K562 (cell line): ENCODE results near the gene WDR45B. TPM values are rescaled to one million over a fixed set of nuclear protein-coding genes. Genes with fewer than 3 reads are reported as not detected.

ENCODE experiments used
- ATAC-seq: fragments of 200-7000 bp; cut with Tn5 transposase; 3 replicates; pipeline ENCODE4 v1.9.1; 2020; ENCODE audit warnings: moderate library complexity
- BruUV-seq: library from RNA; stranded (reverse); fragments of 400-500 nt; replicated peaks from 2 replicates; lab custom pipeline; 2021; lab: Mats Ljungman, UMichigan
- CTCF ChIA-PET: fragments of 300-600 bp; formaldehyde crosslinking; extraction: SDS; loops from one replicate; lab custom pipeline; 2021; ENCODE audit warnings: low intra/inter-chr PET ratio; lab: Yijun Ruan, JAX
- POLR2A ChIA-PET: fragments of 300-600, 350-650 bp; sonication (Branson Sonifier 250); formaldehyde crosslinking; extraction: SDS; loops from one replicate; lab custom pipeline; 2021; ENCODE audit warnings: antibody characterized with exemption, inconsistent platforms; lab: Yijun Ruan, JAX
- DNase-seq, 4 experiments: peaks; one replicate each; pipeline versions ENCODE4 v3.0.0 to v3.0.0-alpha.2; 2011 to 2018; ENCODE audit warnings: low spot score in 3 of 4, mixed read lengths in 3 of 4; ENCODE audit errors: extremely low read depth in 1 of 4
- FAIRE-seq: peaks from 2 replicates; lab custom pipeline; 2011; peaks lifted over from hg19 to GRCh38; lab: Jason Lieb, UNC
- H2AFZ ChIP-seq: 2 replicates; pipeline ENCODE4 v1.6.0; 2011; ENCODE audit warnings: low read depth, low read length, control low read depth, inconsistent platforms
- H3K27ac ChIP-seq: fragments of 200-600 bp; 3 replicates; pipeline ENCODE4 v1.8.0; 2011; ENCODE audit warnings: low read depth, mild to moderate bottlenecking, control low read depth, inconsistent platforms, low read length, moderate library complexity, mixed read lengths; ENCODE audit errors: extremely low read depth
- H3K27me3 ChIP-seq, 2 experiments: fragments of 300-600 bp in 1 of 2; 2 replicates in 1 of 2; 3 replicates in 1 of 2; pipeline versions ENCODE4 v1.6.0 to v1.8.0; 2011; ENCODE audit warnings: inconsistent platforms in 2 of 2, low read length in 2 of 2, mild to moderate bottlenecking in 1 of 2, mixed read lengths in 1 of 2, moderate library complexity in 1 of 2; ENCODE audit not compliant: control insufficient read depth in 2 of 2, insufficient read depth in 2 of 2
- H3K36me3 ChIP-seq: fragments of 300-600 bp; 3 replicates; pipeline ENCODE4 v1.8.0; 2011; ENCODE audit warnings: mild to moderate bottlenecking, low read length, inconsistent platforms; ENCODE audit not compliant: control insufficient read depth, insufficient read depth
- H3K4me1 ChIP-seq, 2 experiments: fragments of 200-600 bp in 1 of 2; replicated peaks in 1 of 2; 2 replicates in 1 of 2; 3 replicates in 1 of 2; pipeline versions ENCODE4 v1.5.1 to v1.8.0; 2011; ENCODE audit warnings: inconsistent platforms in 2 of 2, low read length in 2 of 2, mild to moderate bottlenecking in 1 of 2, mixed read lengths in 1 of 2, moderate library complexity in 1 of 2; ENCODE audit not compliant: control insufficient read depth in 2 of 2, insufficient read depth in 2 of 2
- H3K4me2 ChIP-seq: 2 replicates; pipeline ENCODE4 v1.6.1; 2011; ENCODE audit warnings: low read length, control low read depth, inconsistent platforms, mixed read lengths; ENCODE audit not compliant: insufficient read depth
- H3K4me3 ChIP-seq: fragments of 200-600 bp; sonication (generic), shearing (Covaris generic); 2 replicates; pipeline ENCODE4 v1.5.1; 2016; ENCODE audit warnings: control low read depth, inconsistent platforms
- H3K79me2 ChIP-seq: fragments of 200-600 bp; 3 replicates; pipeline ENCODE4 v1.8.0; 2011; ENCODE audit warnings: low read length, inconsistent platforms; ENCODE audit not compliant: control insufficient read depth, insufficient read depth
- H3K9ac ChIP-seq, 2 experiments: 2 replicates each; pipeline versions ENCODE4 v1.6.0 to v1.6.1; 2011; ENCODE audit warnings: low read depth in 2 of 2, low read length in 2 of 2, control low read depth in 1 of 2, inconsistent platforms in 1 of 2, mild to moderate bottlenecking in 1 of 2, mixed read lengths in 1 of 2; ENCODE audit not compliant: insufficient read depth in 1 of 2
- H3K9me1 ChIP-seq: one replicate; pipeline ENCODE4 v1.6.0; 2011; ENCODE audit warnings: inconsistent platforms, mild to moderate bottlenecking, low read length, moderate library complexity; ENCODE audit not compliant: control insufficient read depth, insufficient read depth
- H3K9me3 ChIP-seq: replicated peaks from 2 replicates; pipeline ENCODE4 v1.5.1; 2011; ENCODE audit warnings: low read depth, low read length, inconsistent platforms; ENCODE audit not compliant: control insufficient read depth, insufficient read depth
- H4K20me1 ChIP-seq: replicated peaks from 2 replicates; pipeline ENCODE4 v1.6.1; 2011; ENCODE audit warnings: low read length, inconsistent platforms, mixed read lengths; ENCODE audit not compliant: control insufficient read depth, insufficient read depth
- ARNT ChIP-seq, 2 experiments: fragments of 450-650 bp; IDR thresholded peaks; 2 replicates each; pipeline ENCODE4 v1.6.1; 2016; ENCODE audit warnings: mild to moderate bottlenecking in 1 of 2
- CREBBP ChIP-seq: IDR thresholded peaks from one replicate; pipeline ENCODE4 v1.6.1; 2012; ENCODE audit warnings: low read depth, mild to moderate bottlenecking, control low read depth, inconsistent platforms, low read length
- EGR1 ChIP-seq: fragments of 450-650 bp; conservative IDR thresholded peaks from 2 replicates; pipeline ENCODE4 v1.6.1; 2017; ENCODE audit warnings: mild to moderate bottlenecking
- EWSR1 ChIP-seq: fragments of 450-650 bp; IDR thresholded peaks from 2 replicates; pipeline ENCODE4 v1.6.1; 2018; ENCODE audit warnings: borderline replicate concordance, mild to moderate bottlenecking, low read depth, moderate library complexity; ENCODE audit not compliant: partially characterized antibody
- HINFP ChIP-seq: fragments of 450-650 bp; conservative IDR thresholded peaks from 2 replicates; pipeline ENCODE4 v1.6.1; 2016; ENCODE audit warnings: missing genetic modification characterization, low read depth, mild to moderate bottlenecking, control low read depth, missing compliant biosample characterization
- HOXB6 ChIP-seq: fragments of 250-450 bp; sonication (Bioruptor Pico); IDR thresholded peaks from 2 replicates; pipeline ENCODE4 v1.5.1; 2022; ENCODE audit warnings: mild to moderate bottlenecking, borderline replicate concordance
- HSF4 ChIP-seq: fragments of 250-450 bp; sonication (Bioruptor Pico); IDR thresholded peaks from 2 replicates; pipeline ENCODE4 v2.1.2; 2022; ENCODE audit warnings: mild to moderate bottlenecking, moderate library complexity, borderline replicate concordance
- PREB ChIP-seq: sonication (generic); formaldehyde crosslinking; IDR thresholded peaks from 2 replicates; pipeline ENCODE4 v1.8.1; 2023; ENCODE audit warnings: mild to moderate bottlenecking, missing genetic modification reagents
- PYGO2 ChIP-seq: fragments of 450-650 bp; IDR thresholded peaks from 2 replicates; pipeline ENCODE4 v1.6.1; 2016; ENCODE audit warnings: mild to moderate bottlenecking, missing genetic modification characterization, moderate library complexity, missing compliant biosample characterization
- SETDB1 ChIP-seq: IDR thresholded peaks from one replicate; pipeline ENCODE4 v1.6.1; 2012; ENCODE audit warnings: low read length, control low read depth, inconsistent platforms
- SIX5 ChIP-seq, 2 experiments: IDR thresholded peaks; 2 replicates each; pipeline ENCODE4 v1.6.1; 2011; ENCODE audit warnings: low read length in 2 of 2, borderline replicate concordance in 1 of 2, low read depth in 1 of 2, mild to moderate bottlenecking in 1 of 2, moderate library complexity in 1 of 2; ENCODE audit not compliant: insufficient read depth in 1 of 2
- SNRNP70 ChIP-seq: fragments of 200-400 bp; formaldehyde crosslinking; optimal IDR thresholded peaks from 2 replicates; pipeline ENCODE3; 2017; ENCODE audit warnings: low read depth, low read length
- SP1 ChIP-seq: sonication (generic); formaldehyde crosslinking; IDR thresholded peaks from 2 replicates; pipeline ENCODE4 v1.8.1; 2022; ENCODE audit warnings: mild to moderate bottlenecking, missing genetic modification reagents
- STAT5B ChIP-seq: fragments of 250-450 bp; sonication (Bioruptor Pico); IDR thresholded peaks from 2 replicates; pipeline ENCODE4 v1.8.0; 2021; ENCODE audit warnings: mild to moderate bottlenecking, inconsistent platforms
- TAF9B ChIP-seq: fragments of 450-650 bp; IDR thresholded peaks from 2 replicates; pipeline ENCODE4 v1.6.1; 2018; ENCODE audit warnings: mild to moderate bottlenecking; ENCODE audit not compliant: partially characterized antibody
- THRB ChIP-seq: fragments of 450-650 bp; formaldehyde crosslinking; conservative IDR thresholded peaks from 2 replicates; pipeline ENCODE4 v1.4.0; 2022; ENCODE audit warnings: mild to moderate bottlenecking, missing genetic modification characterization
- ZNF263 ChIP-seq: sonication (generic); formaldehyde crosslinking; IDR thresholded peaks from 2 replicates; pipeline ENCODE4 v1.8.0; 2022; ENCODE audit warnings: mild to moderate bottlenecking, missing genetic modification reagents, borderline replicate concordance
- WGBS: fragments of 100-300 bp; shearing (Covaris generic); methylation state at CpG from one replicate; pipeline ENCODE4 v1.1.6; 2016; ENCODE audit warnings: low coverage, mixed read lengths; ENCODE audit not compliant: insufficient coverage; ENCODE audit errors: missing lambda C conversion rate; 5-methylcytosine and 5-hydroxymethylcytosine counted together
- in situ Hi-C: fragments of 300-500 bp; cut with MboI; formaldehyde crosslinking; loops from 4 replicates; pipeline ENCODE4 v1.15.0; 2018; ENCODE audit warnings: inconsistent platforms, mixed read lengths
- intact Hi-C: fragments of 100-400 bp; cut with micrococcal nuclease; formaldehyde crosslinking; loops from 2 replicates; pipeline ENCODE4 v1.14.2; 2022
- polyA plus RNA-seq, 8 experiments: library from polyadenylated mRNA; depleted of rRNA in 4 of 8; stranded (reverse) in 5 of 8; unstranded in 3 of 8; fragments of >200 nt; fragmentation: Nextera tagmentation in 2 of 8; fragmentation: Illumina TruSeq in 1 of 8; extraction: Ambion mirVana in 2 of 8; extraction: Trizol in 1 of 8; gene quantifications; 2 replicates each; pipeline versions ENCODE4 v1.2.1 to v1.2.3, GENCODE V29; 2011 to 2014; ENCODE audit warnings: inconsistent platforms in 1 of 8, missing spikeins in 1 of 8
- total RNA-seq, 7 experiments: library from RNA; depleted of rRNA in 6 of 7; stranded (reverse); fragments of >200 nt in 6 of 7; fragmentation: Illumina TruSeq in 2 of 7; extraction: Trizol in 2 of 7; gene quantifications; 2 replicates each; pipeline versions ENCODE4 v1.2.1 to v1.2.3, GENCODE V29; 2011 to 2021; ENCODE audit warnings: low replicate concordance in 1 of 7

Gene WDR45B
- total and polyA plus RNA-seq, 9 of the 15 experiments (the other 6 are each of a cell fraction or from before 2014, with no cell fraction given) = 0.72 to 74.4 (median 35.9) TPM

GRCh38 chr17:82691714-82692113 lies 43.5 kb upstream of the WDR45B start (continued):
- TF ChIP-seq SIX5 (IDR thresholded peaks at IDR 0.05; ENCODE audit: borderline replicate concordance in 1 of 2, insufficient read depth in 1 of 2, low read depth in 1 of 2, low read length in 2 of 2) (no peak), TAF9B (no peak), HSF4 (CRISPR knock-in tag) (no peak)

- Histone ChIP-seq H3K9me1 (no peaks in the 10 kb centered on the region), H3K4me3 (no peak overlapping the region), H3K9me3 (peaks cover 8% of the 10 kb centered on the region), H3K9ac (no peak overlapping the region), H3K36me3 (no peaks in the 10 kb centered on the region), H3K27ac (no peak overlapping the region), H3K4me1 (peaks cover 0 to 7% of the 10 kb centered on the region in 2 experiments; a peak in 2 of 5 replicates), H3K4me2 (no peak overlapping the region), H3K79me2 (no peaks in the 10 kb centered on the region), H4K20me1 (0 out of 2 replicates have a peak, but pooled peaks cover 2% of the 10 kb centered on the region), H2AFZ (no peak overlapping the region), H3K27me3 (peaks cover 4 to 27% of the 10 kb centered on the region in 2 experiments; a peak in 4 of 5 replicates)
- ChIA-PET POLR2A (interaction anchor here (0.6 kb wide), 1 partner anchor 497 kb away, joined by 4 read pairs; no protein-coding TSS in a partner anchor), CTCF (no interaction called here)
- intact Hi-C loops (no loop called here), in situ Hi-C loops (no loop called here)
- no peak for ATAC-seq
- FAIRE-seq = no peak
- DNase-seq = no peak
- 13% methylated on average over 17 of the region's 18 CpGs for WGBS
- no TSS peak for BruUV-seq
- TF ChIP-seq EWSR1 = no peak
- TF ChIP-seq HINFP (tag) = no peak
- TF ChIP-seq SETDB1 = no peak
- no peak for TF ChIP-seq ARNT (IDR thresholded peaks at IDR 0.05)
- no peak for TF ChIP-seq EGR1
- TF ChIP-seq HOXB6 (CRISPR knock-in tag) = no peak
- TF ChIP-seq CREBBP = no peak
- no peak for TF ChIP-seq STAT5B (CRISPR knock-in tag)
- no peak for TF ChIP-seq THRB (CRISPR knock-in tag)
- TF ChIP-seq ZNF263 (CRISPR knock-in tag) = no peak
- no peak for TF ChIP-seq SNRNP70
- no peak for TF ChIP-seq PYGO2 (tag)
- no peak for TF ChIP-seq SP1 (CRISPR knock-in tag)
- no peak for TF ChIP-seq PREB (CRISPR knock-in tag)
These were observed 42.7 kb upstream of the WDR45B start for GRCh38 chr17:82690786-82691489.
